HG03520 (cell line): ENCODE results near the gene MANSC1.

Experiments
- ATAC-seq: cut with Tn5 transposase; IDR thresholded peaks from one replicate; pipeline ENCODE4 v1.9.1; 2021; ENCODE audit warnings: mild to moderate bottlenecking, moderate library complexity; ENCODE audit not compliant: unreplicated experiment

Gene MANSC1

DNA sequence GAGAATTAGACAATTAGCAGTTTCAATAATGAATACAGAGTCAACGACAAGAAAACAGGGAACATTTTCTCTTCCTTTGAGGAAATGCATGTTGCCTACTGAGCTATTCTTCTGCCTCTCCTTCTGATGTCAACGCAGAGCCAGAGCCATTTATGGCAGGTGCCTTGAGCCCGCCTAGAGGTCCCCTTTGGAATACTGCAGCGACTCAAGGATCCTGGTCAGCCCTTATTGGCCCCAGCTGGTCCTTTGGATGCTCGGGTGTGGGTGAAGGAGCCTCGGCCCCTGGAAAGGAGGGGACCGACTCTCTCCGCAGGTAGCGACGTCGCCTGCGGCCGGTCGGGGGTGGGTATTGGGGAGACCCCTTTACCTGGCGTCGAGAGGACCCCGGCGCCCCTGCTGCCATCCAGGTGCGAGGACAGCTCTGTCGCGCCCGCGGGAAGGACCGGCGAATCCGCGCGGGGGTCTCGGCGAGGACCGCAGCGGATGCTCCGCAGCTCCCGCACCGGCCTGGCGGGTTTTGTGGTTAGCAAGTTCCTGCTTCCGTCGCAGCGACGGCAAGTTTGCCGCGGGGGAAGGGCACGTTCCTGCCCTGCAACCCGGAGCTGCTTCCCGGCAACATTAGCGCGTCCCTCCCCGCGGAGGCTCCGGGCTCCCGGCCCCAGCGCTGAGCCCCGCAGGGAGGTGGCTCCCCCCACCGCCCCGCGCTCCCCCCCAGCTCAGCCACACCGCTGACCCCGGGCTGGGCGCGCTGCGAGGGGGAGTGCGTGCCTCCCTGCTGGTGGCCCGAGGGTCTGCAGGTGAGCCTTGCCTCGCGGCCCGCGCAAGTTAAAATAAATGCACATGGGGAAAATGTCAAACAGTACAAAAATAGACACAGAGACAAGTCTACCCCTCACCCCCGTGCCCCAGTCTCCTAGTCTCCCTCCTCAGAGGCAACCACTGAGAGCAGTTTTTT is at the start of gene MANSC1:
TSS of gene MANSC1 (minus strand) at position 532 of the 955 bp plus-strand sequence. CDS start 6,928 bp downstream, outside the sequence.
- no peak for ATAC-seq

GRCh38 chr12:12399161-12399560 is 49.1 kb upstream of the MANSC1 start:
- no peak for ATAC-seq

- no peak for ATAC-seq
Observed at GRCh38 chr12:12398026-12398859, 48.2 kb upstream of the MANSC1 start.

DNA sequence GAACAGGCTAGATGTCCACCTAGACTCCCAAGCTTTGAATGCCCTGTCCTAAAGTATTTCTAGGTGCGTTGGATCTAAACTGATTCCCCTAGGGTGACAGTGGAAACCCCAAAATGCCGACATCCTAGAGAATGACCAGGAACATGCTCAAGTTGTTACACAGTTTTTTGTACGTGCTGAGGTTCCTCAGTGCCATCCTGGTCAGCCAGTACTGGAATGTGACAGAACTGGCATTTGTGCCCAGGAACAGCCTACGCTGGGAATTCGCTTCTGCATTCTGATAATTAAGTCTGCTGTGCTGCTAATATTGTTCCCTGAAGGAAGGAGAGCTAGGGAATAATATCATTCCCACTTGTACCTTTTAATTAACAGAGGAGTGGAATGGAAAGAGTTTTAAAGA is 47.1 kb upstream of the MANSC1 start:
- no peak for ATAC-seq

GRCh38 chr12:12396694-12397093 is 46.7 kb upstream of the MANSC1 start:
- ATAC-seq = no peak

GRCh38 chr12:12393171-12393570 is 43.1 kb upstream of the MANSC1 start:
- no peak for ATAC-seq

DNA sequence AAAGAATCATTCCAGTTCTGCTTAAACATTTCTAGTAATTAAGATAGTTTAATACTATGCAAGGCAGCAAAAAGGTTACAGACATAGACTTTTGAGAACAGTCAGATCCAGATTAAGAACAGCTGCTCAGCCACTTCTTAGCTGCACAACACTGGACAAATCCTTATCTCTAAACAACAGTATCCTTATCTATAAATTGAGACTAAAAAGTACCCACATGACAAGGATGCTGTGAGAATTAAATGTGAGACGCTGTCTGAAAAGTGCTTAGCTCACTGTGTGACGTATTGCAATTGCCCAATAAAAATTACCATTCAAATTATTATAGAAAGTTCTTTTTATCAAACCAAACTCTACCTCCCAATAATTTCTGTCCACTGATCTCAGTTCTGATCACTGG is 42.4 kb upstream of the MANSC1 start:
- no peak for ATAC-seq

- ATAC-seq = no peak
Observed at GRCh38 chr12:12387501-12387900, 37.5 kb upstream of the MANSC1 start.

DNA sequence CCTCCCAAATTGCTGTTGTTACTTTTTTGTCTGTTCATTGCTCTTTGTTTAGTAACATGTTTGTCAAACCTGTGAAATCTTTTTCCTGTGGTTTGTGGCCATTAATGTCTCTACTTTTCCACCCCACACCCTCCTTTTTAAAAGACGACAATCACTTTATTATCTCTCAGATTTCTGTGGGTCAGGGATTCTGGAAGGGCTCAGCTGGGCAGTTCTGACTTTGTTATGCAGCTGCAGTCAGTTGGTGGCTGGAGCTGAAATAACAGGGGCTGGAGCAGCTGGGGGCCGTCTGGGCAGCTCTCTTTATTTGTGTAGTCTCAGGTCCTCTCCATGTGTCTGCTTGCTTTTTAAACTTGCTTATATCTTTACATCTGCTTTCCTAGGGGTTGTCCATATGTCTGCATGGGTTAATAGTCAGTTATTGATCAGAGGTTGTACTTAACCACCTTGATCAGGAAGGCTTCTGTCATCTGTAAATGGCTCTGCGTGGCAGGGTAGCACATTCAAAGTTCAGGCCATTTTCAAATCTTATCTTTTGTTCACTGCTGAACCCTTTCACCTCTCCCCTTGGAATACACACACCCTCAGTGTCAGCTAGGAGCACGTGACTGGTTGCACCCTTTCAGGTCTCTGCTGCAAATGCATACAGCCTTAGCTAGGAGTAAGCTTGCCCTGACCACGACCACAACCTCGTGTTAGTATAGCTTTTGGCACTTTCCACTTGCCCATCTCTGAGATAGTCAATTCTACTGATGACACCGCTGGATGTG is 34.7 kb upstream of the MANSC1 start:
- no peak for ATAC-seq

GRCh38 chr12:12381982-12382381 is 31.9 kb upstream of the MANSC1 start:
- ATAC-seq = no peak

GRCh38 chr12:12380949-12381593 is 31.0 kb upstream of the MANSC1 start:
- ATAC-seq = no peak

GRCh38 chr12:12379831-12380730 is 30.0 kb upstream of the MANSC1 start:
- ATAC-seq = no peak

DNA sequence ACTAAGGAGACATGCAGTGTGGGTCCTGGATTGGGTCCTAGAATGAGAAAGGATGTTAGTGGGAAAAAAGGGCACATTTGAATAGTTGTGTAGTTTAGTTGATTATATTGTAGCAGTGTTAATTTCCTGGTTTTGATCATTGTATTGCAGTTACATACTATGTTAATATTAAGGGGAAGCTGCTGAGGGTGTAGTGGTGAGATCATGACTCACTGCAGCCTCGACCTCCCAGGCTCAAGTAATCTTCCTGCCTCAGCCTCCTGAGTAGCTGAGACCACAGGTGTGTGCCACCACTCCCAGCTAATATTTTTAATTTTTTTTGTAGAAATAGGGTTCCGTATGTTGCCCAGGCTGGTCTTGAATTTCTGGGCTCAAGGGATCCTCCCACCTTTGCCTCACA is 28.6 kb upstream of the MANSC1 start:
- ATAC-seq = no peak

DNA sequence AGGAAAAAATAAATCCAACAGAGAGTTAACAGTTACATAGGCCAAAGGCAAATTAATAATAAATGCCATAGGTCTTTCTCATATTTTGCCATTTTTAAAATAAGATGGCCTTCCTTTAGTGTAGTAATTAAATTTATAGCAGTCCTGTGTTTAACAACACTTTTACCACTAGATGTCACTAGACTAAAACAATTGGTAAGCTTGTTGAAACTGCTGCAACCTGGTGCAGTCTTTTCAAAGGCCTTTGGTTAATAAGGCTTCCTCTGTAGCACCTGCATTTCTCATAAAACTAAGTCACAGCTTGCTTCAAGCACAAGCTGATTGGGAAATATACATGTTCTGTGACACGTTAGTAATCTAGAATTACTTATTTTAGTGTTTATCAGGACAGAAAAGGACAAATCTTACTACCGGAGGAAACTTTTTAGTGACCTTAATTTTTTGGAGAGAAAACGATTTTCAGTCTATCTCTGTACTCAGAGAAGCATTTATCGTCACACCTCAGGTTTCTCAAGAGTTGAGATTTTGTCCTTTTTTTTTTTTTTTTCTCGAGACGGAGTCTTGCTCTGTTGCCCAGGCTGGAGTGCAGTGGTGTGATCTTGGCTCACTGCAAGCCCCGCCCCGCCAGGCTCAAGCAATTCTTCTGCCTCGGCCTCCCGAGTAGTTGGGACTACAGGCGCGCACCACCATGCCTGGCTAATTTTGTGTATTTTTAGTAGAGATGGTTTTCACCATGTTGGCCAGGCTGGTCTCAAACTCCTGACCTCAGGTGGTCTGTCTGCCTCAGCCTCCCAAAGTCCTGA is 26.8 kb upstream of the MANSC1 start:
- ATAC-seq = peak; percentile 48

GRCh38 chr12:12372946-12373722 is 23.1 kb upstream of the MANSC1 start:
- ATAC-seq = no peak

DNA sequence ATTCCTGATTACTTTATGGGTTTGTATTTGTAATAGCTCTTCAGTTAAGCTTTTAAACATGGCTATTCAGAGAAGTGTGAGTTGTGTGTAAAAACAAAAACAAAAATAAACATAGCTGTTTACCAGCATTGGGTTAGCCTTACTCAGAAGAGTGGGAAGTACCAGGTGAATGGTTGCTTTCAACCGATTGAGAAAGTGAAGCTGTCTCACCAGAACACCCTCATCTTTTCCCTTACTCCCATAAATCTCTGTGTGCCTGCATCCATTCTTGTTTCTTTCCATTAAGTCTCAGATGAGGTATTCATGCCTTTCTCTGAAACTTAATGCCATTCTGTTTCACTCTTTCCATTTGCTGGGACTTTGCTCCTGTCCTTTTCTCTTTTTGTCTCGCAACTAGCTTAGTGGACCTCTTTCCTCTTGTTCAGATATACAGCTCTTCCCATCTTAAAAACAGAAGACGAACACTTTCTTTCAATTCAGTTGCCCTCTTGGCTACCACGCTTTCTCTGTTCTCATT is 17.5 kb upstream of the MANSC1 start:
- no peak for ATAC-seq

- no peak for ATAC-seq
Observed at GRCh38 chr12:12366701-12367481, 16.8 kb upstream of the MANSC1 start.
